Mucosa of gallbladder (tissue), 1 donor: ENCODE data around the gene FRYL. TPM values are rescaled to one million over a fixed set of nuclear protein-coding genes. Genes with fewer than 3 reads are reported as not detected.
"Not testable (repeated sequence)": the region's sequence is repeated elsewhere in the genome, so short reads cannot be mapped to it uniquely, and the experiment has no call there.

ENCODE experiments used
- DNase-seq: peaks from one replicate; pipeline ENCODE4 v3.0.0-alpha.2; 2020; ENCODE audit warnings: low spot score
- total RNA-seq: library from RNA; stranded (reverse); gene quantifications from one replicate; pipeline ENCODE4 v1.2.1, GENCODE V29; 2021
- donor health status: DM: no; HTN: no; CAD: no.

The FRYL gene
- total RNA-seq, 1 donor from 2014 or later = 54.1 TPM

DNA sequence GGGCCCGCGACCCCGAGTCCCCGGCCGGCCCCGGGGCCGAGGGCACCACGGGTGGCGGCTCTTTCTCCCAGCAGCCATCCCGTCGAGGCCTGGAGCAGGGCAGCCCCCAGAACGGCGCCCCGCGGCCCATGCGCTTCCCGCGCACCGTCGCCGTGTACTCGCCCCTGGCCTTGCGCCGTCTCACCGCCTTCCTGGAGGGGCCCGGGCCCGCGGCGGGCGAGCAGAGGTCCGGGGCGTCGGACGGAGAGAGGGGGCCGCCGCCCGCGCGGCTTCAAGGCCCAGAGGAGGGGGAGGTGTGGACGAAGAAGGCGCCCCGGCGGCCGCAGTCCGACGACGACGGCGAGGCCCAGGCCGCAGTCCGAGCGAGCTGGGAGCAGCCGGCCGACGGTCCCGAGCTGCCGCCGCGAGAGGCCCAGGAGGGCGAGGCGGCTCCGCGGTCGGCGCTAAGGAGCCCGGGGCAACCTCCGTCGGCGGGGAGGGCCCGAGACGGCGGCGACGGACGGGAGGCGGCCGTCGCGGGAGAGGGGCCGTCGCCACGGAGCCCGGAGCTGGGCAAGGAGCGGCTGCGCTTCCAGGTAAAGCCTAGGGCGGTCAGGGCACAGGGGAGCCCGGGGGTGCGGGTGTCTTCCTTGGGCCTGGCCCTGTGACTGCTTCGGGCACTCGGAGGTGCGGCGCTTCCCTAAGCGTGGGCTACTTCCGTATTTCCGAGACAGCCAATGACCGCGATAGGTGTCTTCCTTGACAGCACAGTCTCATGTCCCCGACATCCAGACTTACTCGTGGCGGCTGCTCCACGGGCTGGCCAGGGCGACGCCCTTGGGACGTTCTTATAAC, 289.2 kb downstream of the FRYL start:
- DNase-seq = no peak

DNA sequence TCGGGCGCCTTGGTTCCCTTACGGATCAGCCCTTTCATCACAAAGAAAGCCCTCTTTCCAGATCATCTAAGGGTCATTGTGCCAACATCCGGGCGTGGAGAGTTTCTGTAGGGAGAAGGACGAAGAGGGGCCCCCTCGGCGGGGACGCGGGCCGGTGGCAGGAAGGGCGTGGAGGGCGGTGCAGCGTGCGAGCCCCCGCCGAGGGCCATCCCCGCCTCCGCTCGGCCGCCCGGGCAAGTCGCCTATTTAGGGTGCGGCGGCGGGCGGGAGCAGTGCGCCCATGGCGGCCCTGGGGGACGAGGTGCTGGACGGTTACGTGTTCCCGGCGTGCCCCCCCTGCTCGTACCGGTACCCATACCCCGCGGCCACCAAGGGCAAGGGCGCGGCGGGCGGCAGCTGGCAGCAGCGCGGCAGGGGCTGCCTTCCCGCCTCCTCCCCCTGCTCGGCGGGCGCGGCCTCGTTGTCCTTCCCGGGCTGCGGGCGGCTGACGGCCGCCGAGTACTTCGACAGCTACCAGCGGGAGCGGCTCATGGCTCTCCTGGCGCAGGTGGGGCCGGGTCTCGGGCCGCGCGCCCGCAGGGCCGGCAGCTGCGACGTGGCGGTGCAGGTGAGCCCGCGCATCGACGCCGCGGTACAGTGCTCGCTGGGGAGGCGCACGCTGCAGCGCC, 289.9 kb downstream of the FRYL start, which contains the start of gene ZAR1:
ZAR1 (plus strand) TSS at position 241 of the 668 bp plus-strand sequence; CDS start at position 281, 40 bp downstream.
- no peak for DNase-seq

DNA sequence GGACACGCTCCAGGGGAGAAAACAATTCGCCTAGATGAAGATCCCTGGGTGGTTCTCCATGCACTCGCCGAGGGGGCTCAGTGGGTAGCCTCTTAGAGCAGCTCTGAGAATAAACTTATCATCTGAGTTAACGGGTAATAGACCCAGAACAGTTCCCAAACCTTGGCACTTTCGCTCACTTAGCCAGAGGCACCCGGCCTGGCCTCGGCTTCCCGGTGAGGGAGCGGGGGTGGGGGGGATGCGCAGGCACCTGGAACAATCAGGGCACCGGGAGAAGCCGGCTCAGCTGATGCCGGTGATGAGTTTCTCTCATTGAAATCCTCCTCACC, 290.4 kb downstream of the FRYL start:
- no peak for DNase-seq

DNA sequence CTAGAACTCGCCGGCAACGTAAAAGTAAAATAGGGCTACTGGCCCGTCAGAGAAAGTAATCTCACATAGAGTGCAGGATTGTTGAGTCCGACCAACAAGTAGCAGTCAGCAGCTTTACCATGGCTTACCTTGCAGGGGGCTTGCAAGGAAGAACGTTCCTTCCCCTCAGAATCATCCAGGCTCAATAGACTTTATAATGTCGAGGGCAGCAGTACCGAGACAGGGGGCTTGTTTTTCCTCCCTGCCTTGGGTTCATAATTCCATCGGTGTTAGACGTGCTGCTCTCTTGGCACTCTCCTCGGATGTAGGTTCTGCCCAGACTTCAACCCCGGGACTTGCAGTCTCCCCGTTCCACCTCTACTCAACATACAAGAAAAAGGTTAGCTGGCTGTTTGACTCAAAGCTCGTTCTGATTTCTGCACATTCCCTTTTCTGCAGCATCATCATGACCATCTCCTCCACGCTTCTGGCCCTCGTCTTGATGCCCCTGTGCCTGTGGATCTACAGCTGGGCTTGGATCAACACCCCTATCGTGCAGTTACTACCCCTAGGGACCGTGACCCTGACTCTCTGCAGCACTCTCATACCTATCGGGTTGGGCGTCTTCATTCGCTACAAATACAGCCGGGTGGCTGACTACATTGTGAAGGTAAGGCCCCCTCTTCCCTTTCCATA, 295.4 kb downstream of the FRYL start:
- DNase-seq = no peak

DNA sequence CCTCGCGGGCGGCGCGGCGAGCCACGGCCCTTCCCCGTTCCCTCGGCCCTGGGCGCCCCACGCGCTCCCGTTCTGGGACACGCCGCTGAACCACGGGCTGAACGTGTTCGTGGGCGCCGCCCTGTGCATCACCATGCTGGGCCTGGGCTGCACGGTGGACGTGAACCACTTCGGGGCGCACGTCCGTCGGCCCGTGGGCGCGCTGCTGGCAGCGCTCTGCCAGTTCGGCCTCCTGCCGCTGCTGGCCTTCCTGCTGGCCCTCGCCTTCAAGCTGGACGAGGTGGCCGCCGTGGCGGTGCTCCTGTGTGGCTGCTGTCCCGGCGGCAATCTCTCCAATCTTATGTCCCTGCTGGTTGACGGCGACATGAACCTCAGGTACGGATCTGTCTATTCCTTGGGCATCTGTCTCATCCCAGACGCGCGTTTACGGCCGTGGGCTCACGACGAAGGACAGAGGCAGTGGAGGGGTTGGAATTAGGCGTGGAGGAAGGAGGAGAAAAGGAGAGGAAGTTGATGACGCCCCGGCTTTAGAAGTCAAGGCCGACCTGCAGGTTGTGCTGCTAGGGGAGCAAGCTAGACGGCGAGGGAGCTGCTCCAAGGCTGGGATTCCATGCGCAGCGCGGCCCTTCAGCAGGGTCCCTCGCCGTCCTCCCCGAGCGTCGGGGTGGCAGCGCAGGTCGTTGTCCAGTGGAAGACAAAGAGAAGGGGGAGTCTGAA, 296.1 kb downstream of the FRYL start:
- no peak for DNase-seq

DNA sequence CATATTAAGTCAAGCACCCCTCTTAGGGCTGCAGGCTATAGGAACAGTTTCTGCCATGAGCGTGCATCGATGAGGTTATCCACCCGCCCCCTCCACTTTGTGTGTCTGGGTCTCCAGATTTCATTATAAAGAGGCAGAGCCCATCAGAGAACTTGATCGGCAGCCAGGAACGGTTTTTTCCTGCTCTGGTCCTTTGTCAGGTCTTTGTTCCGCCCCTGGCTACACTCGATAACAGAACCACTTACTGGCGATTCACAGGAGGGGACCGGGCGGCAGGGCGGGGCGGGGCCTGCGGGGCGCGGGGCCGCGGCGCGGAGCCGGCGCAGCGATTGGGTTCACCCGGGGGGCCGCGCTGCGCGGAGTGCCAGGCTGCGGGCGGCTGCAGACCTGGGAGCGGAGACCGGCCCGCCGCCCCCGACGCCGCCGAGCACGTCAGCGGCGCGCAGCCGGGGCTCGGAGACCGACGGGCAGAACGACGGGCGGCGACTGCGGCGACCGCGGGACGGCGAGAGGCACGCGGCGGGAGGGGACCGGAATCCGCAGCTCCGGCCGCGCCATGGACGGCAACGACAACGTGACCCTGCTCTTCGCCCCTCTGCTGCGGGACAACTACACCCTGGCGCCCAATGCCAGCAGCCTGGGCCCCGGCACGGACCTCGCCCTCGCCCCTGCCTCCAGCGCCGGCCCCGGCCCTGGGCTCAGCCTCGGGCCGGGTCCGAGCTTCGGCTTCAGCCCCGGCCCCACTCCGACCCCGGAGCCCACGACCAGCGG, 296.9 kb downstream of the FRYL start, which contains the start of gene SLC10A4:
SLC10A4 (plus strand) TSS at position 338 of the 771 bp plus-strand sequence; CDS start at position 557, 219 bp downstream.
- DNase-seq = no peak

DNA sequence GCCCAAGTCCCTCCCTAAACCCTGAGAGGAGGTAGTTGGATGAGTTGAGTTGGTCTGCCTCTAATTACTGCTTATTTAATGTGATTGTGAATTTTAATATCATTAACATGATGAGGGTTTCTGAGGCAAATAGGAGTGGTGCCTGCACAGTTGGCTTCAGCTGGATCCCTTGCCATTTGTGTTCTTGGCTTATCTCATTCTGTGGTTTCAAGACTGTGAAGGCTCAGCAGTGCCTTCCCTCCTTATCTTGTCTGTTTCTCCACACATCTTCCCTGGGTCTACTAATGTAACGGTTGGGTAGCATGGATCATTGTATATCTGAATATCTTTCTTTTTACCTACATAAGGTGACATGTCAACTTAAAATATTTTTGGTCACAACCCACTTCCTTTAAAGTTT, 298.5 kb downstream of the FRYL start:
- no peak for DNase-seq

DNA sequence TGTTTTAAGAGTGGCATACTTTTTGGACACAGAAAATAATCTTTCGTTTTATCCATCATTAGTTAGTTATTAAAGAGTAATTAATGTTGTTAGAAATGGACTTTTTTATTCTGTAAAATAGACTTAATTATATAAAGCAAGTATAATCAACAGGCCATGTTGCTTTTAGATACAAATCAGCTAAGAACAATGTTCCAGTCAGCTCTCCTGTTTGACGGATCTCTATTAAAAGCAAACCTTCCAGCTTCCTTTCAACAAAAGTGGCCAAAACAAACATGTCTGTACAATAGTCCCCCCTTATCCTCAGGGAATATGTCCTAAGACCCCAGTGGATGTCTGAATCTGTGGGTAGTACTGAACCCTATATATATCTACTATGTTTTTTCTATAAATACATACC, 301.8 kb downstream of the FRYL start:
- no peak for DNase-seq

DNA sequence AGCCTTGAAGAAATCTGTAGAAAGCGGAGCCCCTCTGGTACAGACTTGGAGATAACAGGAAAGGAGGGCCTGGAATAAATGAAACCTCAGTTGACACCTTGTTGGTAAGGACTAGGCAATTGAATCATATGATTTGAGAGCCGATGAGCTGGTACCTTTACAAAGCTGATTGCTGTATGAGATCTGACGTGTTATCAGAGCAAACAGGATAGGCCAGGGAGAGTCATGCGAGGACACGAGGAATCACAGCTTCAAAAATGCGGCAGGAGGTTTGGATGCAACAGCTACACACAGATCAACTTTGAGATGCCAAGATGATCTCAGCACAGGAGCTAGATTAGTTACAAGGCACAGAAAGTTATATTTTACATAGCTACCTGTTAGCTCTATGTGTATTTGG, 304.3 kb downstream of the FRYL start:
- no peak for DNase-seq

DNA sequence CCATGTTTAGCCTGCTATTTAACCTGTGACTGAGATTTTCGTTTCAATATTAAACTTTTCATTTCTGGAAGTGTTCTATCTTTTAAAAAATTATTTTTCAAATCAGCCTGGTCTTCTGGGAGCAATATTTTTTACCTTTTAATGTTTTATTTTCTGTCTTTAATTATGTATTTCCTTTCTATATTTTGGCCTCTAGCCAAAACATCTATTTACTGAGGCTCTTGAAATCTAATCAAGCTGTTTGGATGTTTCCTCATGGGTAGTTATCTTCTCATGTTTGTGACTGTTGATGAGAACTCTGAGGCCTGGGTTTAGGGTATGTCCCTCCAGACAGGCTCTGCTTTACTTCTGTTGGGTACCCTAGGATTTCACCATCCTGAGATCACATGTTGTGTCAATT, 307.3 kb downstream of the FRYL start:
- DNase-seq = no peak

DNA sequence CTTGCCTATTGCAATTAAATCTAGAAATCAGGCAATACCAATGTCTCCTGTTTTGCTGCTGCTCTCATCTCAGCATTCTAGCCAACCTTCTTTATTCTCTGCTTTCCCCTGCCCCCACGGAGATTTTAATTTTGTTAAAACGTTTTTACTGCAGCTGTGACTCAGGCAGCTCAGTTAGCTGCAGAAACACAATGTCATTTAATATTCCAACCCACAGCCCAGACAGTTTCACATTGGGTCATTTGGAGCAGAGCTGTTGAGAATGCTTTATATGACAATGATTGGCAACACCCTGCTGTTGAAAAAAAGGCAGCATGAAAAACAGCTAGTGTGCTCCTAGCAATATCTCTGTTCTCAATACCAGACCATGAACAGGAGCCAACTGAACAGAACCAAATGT, 309.5 kb downstream of the FRYL start:
- DNase-seq = no peak

DNA sequence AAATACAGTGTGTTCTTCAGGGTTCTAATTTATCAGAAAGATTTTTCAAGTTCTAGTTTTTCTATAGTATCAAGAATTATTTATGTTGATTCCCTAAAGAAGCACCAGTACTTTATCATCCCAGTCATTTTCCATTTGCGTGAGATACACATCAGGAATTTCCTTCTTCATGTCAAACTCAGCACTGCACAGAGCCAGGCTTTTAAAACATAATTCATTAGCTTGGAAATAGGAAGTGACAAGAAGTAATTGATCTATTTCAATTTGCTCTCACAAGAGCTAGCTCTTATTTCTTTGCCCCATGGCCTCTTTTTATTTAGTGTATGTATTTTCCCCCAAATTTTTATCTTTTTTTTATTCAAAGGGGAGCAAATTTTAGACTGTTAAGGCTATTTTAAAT, 309.9 kb downstream of the FRYL start:
- DNase-seq = no peak

DNA sequence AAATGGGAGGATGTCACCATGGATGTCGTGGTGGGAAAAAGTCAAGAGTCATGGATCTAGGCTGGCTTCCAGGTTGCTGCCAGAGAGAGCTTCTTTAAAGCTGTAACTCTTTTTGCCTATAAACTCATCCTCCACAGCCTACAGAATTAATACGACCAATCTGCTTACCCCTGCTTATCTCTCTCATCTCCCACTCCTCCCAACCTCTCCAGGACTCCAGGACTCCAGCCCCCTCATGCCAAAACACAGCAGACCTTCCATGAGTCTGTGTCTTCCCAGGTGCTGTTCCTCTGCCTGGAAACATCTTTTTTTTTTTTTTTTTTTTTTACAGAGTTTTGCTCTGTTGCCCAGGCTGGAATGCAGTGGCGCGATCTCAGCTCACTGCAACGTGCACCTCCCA, 312.2 kb downstream of the FRYL start:
- DNase-seq = no peak

DNA sequence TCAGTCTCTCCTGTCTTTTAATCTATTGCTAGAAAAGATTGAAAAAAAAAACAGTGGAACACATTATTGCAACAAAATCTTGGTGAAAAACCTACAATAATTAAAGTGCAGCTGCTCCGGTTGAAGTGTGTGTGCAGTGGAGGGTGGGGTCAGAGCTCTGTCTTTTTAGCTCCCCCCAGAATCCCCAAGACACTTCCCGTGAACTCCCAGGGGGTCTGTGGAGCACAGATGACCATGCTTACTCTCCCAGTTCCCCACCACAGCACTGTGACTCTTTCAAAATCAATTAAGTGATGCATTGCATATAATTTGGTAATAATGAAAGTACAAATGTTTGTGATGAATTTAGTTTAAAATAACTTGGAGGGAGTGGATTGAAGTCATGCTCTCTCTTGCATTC, 312.6 kb downstream of the FRYL start:
- DNase-seq = no peak

DNA sequence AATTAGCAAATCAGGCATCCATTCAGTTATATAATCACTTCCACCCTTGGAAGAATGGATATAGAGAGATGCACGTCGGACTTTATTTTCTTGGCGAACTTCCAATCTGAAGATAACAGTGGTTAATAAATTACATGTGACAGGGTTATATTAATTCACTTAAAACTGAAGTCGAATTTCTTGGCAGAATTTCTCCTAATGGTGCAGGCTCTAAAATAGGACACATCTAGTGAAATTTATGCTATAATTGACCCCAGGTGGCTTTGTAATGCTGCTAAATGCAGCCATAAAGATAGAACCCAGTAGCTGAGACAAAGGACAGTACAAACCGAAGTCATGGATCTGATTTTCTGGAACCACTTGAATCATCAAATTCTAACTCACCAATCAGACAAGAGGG, 317.7 kb downstream of the FRYL start:
- no peak for DNase-seq

DNA sequence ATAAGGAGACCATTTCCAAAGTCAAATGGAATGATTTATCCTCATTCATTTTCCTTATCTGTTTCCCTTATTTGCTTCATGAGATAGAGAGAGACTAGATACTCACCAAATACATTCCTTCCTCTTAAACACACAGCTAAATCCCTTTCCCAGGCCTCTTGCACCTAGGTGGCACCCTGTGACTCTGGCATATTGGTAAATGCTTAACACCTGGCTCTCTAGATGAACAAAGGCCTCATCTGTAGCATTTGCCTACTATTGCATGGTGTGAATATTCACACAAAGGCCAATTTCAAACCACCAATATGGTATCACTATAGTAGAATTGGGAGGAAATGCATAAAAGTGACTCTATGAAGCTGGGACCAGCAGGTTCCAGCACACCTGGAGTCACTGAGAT, 319.1 kb downstream of the FRYL start:
- no peak for DNase-seq

DNA sequence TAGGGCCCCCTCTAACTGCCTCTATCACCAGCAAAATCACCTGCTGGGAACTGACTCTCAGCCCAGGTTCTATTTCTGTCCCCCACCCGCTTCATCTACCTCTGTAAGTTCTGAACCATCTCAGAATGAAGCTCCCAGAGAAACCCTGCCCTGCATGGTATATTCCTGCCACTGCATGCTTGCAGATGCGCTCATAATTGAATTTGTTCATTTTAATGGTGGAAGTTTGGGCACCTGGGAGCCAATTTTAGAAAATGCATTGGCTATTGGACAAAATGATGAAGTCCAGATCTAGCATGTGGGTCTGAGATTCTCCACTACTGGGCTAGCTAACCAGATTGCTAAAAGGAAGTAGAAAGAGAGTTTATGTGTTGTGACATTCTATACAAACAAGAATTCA, 325.5 kb downstream of the FRYL start:
- DNase-seq = no peak

DNA sequence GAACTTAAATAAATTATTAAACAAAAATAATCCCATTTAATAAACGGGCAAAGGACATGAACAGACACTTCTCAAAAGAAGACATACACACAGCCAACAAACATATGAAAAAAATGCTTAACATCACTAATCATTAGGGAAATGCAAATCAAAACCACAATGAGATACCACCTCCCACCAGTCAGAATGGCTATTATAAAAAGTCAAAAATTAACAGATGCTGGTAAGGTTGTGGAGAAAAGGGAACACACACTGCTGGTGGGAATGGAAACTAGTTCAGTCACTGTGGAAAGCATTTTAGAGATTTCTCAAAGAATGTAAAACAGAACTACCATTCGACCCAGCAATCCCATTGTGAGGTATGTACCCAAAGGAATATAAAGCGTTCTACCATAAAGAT, 328.4 kb downstream of the FRYL start:
- not testable (repeated sequence) for DNase-seq

DNA sequence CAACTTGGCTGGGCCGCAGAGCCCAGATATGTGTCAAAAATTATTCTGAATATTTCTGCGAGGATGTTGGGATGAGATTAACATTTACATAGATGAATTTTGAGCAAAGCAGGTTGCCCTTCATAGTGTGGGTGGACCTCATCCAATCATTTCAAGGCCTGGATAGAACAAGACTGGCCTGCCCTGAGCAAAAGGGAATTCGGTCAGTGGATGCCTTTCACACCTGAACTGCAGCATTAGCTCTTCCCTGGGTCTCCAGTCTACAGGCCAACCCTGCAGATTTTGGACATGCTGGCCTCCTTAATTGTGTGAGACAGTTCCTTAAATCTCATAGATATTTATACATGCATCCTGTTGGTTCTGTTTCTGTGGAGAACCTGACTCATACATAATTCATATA, 329.3 kb downstream of the FRYL start:
- no peak for DNase-seq

DNA sequence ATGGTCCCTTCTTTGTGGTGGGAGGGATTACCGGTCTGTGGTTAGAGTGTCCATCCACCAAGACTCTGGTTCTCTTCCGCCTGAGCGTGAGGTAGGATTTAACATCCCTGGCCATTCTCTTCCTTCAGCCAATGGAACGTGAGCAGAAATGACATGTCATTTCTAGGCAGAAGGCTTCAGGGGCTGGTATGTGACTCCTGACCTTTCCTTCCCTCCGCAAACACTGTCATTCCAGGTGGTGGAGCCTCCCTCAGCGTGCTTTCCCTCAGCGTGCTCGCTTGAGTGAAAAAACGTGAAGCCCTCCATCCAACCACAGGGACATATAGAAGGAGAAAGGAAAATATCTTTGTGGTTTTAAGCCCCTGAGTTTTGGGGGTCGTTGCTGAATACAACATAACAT, 330.9 kb downstream of the FRYL start:
- DNase-seq = no peak
